Stimulated activated CD8-positive, alpha-beta memory T cell treated with anti-CD3 and anti-CD28 coated beads, Interleukin-12 subunit alpha, Interleukin-12 subunit beta, amount 100 ng/mL, for 24 hours (primary cell): ENCODE data around the gene ELL.
"Not testable (repeated sequence)": the region's sequence is repeated elsewhere in the genome, so short reads cannot be mapped to it uniquely, and the experiment has no call there.

Source experiments
- DNase-seq: peaks from one replicate; pipeline ENCODE4 v3.0.0-alpha.2; 2020; ENCODE audit errors: extremely low read depth

The ELL gene

GRCh38 chr19:18521692-18522123, at the start of gene ELL:
Gene ELL (minus strand): TSS chr19:18522070. CDS start chr19:18522055, 15 bp downstream.
- DNase-seq = no peak

DNA sequence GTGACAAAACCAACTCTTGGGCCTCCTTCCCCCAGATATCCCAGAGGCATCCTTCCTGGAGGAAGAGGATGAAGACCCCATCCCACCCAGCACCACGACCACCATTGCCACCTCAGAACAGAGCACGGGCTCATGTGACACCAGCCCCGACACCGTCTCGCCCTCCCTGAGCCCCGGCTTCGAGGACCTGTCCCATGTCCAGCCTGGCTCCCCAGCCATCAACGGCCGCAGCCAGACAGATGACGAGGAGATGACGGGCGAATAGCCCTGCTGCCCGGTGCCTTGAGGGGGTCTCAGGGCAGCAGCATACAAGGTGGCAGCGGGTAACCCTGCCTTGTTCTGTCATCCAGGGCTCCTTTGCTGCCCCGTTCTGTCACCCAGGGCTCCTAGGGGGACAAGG, 46.5 kb upstream of the ELL start:
- no peak for DNase-seq

GRCh38 chr19:18566953-18567352, 45.1 kb upstream of the ELL start:
- no peak for DNase-seq

- DNase-seq = no peak
Observed at GRCh38 chr19:18562086-18562485, 40.2 kb upstream of the ELL start.

DNA sequence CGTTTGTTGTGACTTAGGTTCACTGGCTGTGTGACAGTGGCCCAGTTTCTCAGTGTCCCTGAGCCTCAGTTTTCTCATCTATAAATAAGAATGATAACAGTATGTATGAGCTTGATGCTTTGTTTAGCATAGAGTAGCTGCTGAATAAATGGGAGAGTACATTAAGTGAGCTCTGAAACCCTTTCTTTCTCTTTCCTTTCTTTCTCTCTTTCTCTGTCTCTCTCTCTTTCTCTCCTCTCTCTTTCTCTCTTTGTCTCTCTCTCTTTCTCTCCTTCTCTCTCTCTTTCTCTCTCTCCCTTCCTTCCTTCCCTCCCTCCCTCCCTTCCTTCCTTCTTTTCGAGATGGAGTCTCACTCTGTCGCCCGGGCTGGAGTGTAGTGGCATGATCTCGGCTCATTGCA, 37.8 kb upstream of the ELL start:
- no peak for DNase-seq

- DNase-seq = no peak
Observed at GRCh38 chr19:18558604-18559003, 36.7 kb upstream of the ELL start.

GRCh38 chr19:18558202-18558555, 36.3 kb upstream of the ELL start:
- no peak for DNase-seq

GRCh38 chr19:18557411-18558201, 35.7 kb upstream of the ELL start, which contains the start of gene KXD1:
Gene KXD1 (plus strand): TSS chr19:18557870. CDS start chr19:18562057, 4,187 bp downstream.
- DNase-seq = peak; percentile 95

DNA sequence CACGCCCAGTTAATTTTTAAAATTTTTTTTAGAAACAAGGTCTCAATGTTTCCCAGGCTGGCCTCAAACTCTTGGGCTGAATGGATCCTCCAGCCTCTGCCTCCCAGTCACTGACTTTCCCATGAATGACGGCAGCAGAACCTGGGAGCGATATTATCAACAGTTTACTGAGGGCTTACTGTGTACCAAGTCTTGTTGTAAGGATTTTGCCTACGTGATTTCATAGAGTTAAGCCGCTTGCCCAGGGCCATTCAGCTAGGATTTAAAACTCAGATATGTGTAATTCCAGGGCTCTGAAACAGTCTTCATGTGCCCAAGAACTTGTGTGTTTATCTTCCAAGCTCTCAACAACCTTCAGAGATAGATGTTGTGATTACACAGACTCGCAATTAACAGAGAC, 29.8 kb upstream of the ELL start:
- DNase-seq = no peak

DNA sequence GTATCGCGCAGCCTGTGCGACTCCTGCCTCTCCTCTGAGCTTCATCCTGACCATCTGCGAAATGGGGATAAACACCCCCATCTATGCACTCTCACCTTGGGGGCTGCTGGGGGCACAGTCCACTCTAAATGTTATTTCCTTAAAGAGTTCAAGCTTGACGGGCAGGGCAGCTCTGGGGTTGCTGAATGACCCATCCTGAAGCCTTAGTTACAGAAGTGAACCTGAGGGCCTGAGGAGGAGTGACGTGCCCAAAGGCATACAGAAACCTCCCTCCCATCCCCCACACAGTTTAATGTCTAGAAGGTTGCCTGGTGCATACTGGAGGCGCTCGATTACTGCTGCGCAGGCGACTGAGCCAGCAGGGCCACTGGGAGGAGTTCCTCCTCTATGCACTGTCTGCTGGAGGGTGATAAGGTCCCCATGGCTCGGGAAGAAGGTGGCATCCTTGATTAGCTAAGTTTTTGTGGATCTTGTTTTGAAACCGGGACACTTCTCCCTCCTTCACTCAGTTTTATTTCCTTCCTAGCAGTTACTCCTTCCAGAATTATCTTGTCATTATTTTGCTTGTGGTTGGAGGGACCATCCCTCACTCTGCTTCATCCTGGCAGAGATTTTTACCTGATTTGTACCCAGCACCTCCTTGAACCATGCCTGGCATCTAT, 22.1 kb upstream of the ELL start:
- DNase-seq = peak; percentile 45

GRCh38 chr19:18542941-18543813, 21.3 kb upstream of the ELL start, which contains the start of gene FKBP8:
Gene FKBP8 (minus strand): TSS chr19:18543573. CDS start chr19:18541970, 1,603 bp downstream.
- peak; percentile 83 for DNase-seq

DNA sequence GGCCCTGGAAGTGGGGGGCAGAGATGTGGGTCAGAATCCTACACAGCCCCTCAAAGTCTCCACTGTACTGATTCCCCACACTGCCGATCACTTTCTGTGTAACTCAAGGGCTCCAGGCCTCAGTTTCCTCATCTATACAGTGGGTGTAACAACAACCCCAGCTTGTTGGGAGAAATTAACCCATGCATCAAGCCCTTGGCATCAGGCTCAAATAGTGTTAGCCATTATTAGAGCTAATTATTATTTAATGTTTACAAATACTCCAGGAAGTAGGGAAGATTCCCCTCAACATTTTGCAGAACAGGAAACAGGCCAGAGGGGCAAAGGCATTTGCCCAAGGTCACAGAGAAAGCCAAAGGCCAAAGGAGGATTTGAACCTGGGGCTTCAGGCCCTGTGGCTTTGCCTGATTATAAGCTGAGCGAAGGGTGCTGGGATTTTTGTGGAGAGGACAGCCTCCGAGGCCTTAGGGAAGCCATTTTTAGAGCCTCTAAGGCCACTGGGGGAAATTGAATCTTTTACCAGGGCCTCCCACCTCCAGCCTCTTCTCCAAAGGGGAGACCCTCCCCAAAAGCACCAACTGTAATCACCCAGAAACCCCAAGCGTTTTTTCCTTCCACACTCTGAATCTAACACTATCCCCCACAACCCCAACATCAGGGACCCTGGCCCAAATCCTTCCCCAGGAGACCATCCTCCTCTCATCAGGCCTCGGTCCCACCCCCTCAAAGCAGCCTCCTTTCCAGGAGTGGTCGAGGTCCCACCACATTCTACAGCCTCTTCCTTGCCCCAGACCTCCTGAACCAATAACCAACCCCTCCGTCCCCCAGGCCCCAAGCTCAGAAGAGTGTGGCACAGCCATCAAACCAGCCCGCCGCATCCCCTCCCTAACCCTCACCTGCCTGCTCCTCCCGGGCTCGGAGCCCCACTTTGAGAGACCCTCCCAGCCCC, 20.4 kb upstream of the ELL start:
- DNase-seq = no peak

DNA sequence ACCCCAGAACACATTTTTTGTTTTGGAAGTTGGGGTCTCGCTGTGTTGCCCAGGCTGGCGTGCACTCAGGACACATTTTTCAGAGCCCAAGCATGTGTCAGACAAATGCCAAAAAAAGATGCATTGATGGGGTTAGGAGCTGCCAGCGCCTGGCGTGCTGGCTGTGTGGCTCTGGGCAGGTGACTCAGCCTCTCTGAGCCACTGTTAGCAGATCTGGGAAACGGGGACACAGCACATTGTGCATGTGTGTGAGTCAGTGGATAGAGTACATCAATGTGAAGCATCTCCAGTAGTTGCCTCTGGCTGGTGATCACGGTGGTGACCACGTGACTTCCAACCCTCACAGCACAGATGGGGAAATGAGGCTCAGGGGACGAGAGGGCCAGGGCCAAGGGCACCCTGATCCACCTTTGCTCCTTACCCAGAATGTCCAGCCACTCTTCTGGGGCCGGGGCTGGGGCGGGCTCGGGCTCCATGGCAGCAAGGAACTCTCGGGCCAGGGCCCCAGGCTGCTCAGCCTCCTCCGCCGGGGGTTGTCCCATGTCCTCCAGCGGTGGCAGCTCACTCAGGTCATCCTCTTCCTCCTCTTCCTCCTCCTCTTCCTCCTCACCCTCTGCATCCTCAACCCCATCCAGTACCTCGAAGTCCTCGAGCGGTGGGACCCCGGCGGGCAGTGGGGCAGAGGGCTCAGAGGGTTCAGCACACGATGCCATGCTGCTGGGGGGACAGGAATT, 19.6 kb upstream of the ELL start:
- DNase-seq = no peak

GRCh38 chr19:18540200-18540599, 18.3 kb upstream of the ELL start:
- DNase-seq = not testable (repeated sequence)

GRCh38 chr19:18539372-18539771, 17.5 kb upstream of the ELL start:
- DNase-seq = no peak

GRCh38 chr19:18538115-18538514, 16.2 kb upstream of the ELL start:
- no peak for DNase-seq

GRCh38 chr19:18537431-18537830, 15.6 kb upstream of the ELL start:
- DNase-seq = no peak

- no peak for DNase-seq
Observed at GRCh38 chr19:18536475-18536874, 14.6 kb upstream of the ELL start.

- no peak for DNase-seq
Observed at GRCh38 chr19:18533058-18533457, 11.2 kb upstream of the ELL start.

DNA sequence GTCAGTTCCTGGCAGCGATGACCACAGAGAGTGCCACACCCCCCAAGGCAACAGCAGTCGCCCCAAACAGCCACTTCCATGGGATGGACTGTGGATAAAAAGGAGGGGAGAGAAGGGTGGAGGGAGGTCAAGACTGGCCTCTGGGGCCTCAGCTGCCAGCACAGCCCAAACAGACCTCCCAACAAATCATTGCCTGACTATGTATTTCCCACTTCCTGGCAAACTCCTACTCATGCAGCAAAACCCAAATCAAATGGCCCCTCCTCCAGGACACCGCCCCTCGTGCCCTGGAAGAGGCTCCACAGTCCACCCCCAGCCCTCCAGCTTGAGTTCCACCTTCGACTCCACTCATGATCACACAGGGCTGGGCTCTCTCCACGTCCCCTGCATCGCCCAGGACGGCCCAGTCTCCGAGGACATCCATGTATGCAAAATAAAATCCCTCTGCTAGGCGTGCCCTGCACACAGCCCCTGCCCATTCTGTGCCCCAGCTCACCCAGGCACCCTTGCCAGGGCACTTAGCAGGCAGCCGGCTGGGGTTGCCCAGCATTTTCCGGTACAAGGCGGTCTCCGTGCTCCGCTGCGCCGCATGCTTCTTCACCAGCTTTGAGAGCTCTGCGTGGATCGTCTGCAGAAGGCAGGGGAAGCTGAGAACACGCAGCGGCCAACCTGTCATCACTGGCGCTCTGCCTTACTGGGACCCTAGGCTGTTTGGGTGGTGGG, 10.5 kb upstream of the ELL start:
- no peak for DNase-seq
